Stimulated activated CD4-positive, alpha-beta T cell treated with anti-CD3 and anti-CD28 coated beads, Interleukin-12 subunit alpha, Interleukin-12 subunit beta, amount 100 ng/mL, for 4 hours (primary cell): Measurements from ENCODE around the gene LAMA2.
A peak's percentile ranks its signal among the peaks of the same experiment; 100 is the strongest.

ENCODE experiments used
- DNase-seq: peaks from one replicate; pipeline ENCODE4 v3.0.0-alpha.2; 2020

The LAMA2 gene

DNA sequence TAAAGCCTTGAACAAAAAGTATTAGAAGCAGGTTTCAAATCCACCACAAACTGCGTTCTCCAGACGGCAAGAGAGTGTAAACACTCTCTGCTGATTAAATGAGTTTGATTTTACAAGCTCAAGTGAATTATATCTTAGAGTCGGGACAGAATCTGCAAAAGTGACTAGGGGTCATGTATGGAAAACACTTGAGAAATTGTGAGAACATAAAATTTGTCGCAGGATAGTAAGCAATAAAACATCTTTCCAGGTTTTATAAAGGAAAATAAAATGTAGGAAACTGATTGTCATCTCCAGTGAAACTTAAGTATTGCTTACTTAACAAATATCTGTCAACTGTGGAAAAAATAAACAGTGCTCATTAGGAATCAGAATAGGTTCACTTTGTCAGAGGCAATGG, 452.9 kb downstream of the LAMA2 start:
- no peak for DNase-seq

DNA sequence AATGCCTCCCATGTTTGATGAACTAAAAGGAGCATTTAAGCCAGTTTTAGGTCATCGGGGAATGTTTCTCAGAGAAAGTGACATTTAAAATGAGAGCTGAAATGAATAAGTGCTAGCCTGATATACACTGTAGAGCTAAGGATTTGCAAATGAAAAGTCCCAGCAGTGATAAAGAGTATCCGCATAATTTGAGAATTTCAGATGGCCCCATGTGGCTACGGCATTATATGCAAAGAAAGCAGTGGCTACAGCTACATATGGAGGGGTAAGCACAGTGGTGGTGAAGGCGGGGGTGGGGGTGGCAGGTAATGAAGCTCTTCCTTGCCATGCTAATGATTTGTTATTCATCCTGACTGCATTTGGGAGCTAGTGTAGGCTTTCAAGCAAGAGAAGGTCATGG, 455.7 kb downstream of the LAMA2 start:
- DNase-seq = no peak

DNA sequence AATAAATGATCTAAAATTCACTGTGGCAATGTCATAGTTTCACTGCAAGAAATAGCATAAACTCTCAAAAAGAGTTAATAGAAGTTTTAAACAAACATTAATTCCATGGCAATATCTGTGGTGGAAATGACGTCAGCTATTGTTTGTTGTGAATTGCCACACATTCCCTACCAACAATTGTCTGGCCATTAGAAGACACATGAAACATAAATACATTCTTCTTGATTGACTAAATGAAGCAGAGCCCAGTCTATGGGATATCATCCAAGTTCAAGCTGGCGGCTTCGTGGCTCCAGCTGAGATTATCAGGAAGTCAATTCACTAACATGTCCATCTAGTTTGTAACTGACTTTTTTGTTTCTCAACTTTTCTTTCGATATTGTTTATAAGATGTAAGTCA, 458.0 kb downstream of the LAMA2 start:
- no peak for DNase-seq

DNA sequence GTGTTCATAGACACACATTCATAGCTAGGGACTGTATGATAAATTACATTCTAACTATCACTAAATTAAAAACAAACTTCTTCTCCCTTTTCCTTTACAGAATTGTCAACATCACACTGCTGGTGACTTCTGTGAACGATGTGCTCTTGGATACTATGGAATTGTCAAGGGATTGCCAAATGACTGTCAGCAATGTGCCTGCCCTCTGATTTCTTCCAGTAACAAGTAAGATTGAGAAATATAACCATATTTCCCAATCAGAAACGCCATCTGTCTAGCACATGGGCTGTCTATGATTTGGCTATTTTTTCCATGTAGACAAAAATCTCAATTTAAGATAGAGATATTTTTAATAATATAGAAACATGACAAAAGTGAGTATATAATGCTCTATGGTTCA, 459.3 kb downstream of the LAMA2 start:
- DNase-seq = no peak

DNA sequence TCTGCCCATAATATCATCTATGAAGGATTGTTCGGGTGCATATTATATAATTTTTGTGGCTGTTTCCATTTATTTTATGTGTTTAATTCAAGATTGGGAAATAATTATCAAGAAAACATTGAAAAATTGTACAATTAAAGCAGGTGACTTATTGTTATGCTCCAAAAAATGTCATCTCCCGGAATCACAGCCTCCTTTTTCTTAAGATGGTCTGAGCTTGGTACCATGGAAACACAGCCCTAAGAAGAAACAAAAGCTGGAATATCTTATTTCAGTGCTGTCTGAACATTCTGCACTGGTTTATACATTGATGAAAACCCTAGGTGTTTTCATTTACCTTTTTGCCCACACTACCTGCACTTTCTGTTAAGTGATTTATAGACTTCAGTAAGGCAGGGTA, 459.9 kb downstream of the LAMA2 start:
- no peak for DNase-seq

DNA sequence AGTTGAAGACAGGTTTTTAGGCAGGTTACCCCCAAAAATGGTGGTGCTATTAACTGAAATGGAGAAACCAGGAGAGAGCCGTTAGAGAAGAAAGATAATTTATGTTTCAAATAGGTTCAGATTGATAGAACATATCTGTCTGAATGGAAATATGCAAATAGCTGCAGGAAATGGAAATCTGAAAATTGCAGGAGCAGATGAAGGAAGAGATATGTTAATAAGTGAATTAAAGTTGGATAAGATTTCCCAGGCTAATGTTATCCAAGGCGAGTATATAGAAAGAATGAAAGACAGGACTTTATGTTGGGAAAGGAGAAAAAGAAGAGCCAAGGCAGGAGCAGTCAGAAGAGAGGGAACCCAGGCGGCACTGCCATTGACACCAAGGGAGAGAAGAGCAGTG, 461.4 kb downstream of the LAMA2 start:
- DNase-seq = no peak

DNA sequence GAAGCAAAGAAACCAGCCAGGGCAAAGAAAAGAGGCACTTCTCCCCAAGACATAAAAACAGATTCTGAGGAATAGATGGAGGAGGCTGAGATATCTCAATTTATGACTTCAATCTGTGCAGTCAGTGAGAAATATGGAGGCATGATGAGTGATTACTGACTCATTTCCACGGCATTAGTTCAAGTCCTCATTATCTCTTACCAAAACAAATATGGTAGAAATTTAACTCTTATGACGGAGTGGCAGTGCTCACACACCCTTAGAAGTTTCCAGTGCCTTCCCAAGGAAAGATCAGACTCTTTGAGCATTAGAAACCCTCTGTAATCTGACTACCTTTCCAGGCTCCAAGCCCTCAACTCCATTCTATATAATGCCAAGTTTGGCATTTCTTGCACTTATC, 463.0 kb downstream of the LAMA2 start:
- DNase-seq = no peak

DNA sequence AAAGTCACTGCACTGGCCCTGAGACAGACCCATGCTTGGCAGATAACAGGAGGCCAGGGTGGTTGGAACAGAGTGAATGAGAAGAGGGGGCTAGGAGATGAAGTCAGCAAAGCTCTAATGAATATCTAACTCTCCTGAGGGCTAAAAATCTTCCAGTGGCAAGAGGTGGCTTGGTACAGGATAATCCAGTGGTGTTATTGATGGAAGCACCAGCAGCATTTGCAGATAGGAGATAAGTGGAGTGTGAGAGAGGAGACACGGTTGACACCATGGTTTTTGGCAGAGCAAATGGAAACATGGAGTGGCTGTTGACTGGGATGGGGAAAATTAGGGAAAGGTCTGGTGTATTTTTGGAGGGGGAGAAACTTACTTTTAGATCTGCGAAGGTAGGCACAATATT, 464.0 kb downstream of the LAMA2 start:
- no peak for DNase-seq

DNA sequence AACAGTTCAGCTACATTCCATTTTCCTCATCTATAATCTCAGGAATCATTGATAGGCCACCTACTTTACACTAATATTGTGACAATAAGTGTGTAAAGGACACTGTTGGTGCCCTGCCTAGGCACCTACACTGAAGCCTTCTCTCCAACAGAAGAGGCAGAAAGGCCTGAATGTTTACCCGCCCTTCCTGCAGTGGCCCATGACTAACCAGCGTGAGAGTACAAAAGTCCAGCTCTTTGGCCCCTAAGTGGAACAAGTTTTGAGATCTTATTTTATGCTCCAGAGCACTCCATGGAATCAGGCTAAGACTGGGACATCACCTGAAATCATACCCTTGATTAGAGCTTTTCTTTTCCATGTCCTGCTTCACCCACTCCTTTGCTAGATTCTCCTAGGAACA, 467.3 kb downstream of the LAMA2 start:
- DNase-seq = no peak

DNA sequence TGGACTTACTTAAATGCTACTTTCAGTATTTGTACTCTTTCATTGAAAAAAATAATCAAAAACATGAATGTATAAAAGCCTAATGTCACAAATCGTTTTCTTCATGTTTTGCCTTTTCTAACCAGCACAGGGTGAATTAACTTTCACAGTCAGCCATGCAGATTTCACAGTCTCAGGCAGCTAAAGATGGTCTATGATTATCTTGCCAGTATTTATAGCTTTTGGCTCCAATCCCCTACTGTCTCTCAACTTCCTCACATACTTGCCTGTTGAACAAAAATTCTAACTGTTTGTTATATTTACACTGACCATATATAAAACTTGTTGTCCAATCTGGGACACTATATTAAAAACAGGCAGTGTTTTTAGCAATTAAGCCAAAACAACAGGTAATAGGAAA, 468.9 kb downstream of the LAMA2 start:
- no peak for DNase-seq

DNA sequence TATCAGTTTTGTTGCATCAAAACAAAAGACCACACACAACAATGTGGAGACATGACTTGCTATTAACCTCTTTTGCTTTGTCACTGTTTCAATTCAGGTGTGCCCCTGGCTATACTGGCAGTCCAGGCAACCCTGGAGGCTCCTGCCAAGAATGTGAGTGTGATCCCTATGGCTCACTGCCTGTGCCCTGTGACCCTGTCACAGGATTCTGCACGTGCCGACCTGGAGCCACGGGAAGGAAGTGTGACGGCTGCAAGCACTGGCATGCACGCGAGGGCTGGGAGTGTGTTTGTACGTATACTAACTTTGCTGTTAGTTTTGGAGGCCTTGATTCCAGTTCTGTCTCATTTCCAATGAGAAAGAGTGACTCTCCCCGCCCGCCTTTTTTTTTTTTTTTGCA, 470.1 kb downstream of the LAMA2 start:
- no peak for DNase-seq

DNA sequence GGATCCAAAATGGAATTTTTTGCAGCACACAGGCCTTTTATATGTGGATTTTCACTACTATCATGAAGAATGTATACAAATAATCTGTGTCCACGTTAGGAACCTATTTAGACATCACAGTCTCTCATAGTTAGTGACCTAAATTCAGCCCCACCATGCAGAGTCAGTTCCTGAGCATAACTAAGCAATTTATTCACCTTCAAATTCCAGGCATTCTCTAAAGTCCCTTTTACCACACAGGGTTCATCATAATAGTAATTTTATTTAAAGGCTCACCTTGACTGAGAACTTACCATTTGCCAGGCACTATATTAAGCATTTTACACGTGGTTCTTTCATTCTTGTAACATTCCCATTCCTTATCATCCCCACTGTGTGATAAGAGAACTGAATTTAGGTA, 473.2 kb downstream of the LAMA2 start:
- no peak for DNase-seq

DNA sequence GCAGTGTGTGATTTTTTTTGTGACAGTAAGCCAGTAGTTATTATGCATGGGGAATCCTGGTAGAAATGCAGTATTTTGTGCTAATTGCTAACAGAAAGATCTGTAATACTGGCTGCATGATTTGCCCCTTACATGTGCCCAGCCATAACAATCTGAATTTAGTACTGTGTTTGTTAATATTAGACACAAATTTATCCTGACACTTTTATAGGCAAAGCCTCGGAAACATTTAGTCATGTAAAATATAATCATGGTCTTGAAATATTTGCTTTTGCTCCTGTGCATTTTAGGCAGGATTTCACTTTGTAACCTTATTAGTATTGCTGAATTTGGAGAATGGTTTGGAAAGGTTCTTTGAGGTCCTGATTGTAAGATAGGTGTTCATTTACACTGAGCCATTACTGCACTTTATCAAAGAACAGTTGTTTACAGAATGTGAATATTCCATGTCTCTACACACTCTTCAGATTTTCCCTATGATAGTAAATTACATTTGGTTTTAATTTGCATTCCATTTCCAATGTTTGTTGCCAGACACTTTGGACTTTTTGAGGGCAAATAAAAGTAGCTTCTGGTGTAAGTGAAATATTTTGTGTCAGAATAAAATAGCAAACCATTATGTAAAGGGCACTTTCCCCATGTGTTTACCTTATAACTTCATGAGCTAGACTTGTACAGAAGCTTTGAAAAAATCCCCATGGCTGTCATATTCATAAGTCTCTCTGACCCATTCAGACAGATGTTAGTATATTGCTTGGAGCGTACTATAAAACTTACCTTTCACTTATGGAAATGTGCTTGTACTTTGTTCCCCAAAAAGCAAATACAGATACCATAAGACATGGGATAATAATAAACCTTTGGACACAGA, 477.1 kb downstream of the LAMA2 start:
- DNase-seq = no peak

DNA sequence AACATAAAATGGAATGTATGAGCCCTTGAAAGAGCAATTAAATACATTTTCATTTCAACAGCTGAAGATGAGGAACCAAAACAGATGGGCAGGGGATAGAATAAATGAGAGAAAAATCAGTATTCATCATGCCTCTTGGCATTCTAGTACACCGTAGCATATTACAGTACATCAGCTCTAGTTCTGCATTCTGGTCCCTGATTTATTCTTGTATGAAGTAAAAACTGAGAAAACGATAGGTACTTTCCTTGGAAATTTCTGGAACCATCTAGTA, 477.7 kb downstream of the LAMA2 start:
- DNase-seq = no peak

DNA sequence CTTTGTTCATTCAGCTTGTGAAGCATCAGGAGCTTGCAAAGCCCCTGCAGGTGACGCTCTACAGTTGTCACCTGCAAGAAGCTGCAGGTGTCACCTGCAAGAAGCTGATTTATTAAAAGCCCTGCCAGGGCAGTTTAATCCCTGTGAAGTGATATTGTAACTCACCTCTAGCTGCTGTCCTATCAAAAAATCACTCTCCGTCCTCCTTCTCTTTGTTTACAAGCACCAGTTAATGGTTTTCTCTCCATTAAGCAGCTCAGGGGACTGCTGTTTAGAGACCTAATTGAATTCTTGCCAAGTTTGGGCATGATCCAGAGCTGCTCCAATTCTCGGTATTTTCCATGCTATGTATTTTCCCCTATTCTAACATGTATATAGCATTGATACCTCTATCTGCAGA, 481.1 kb downstream of the LAMA2 start:
- no peak for DNase-seq

DNA sequence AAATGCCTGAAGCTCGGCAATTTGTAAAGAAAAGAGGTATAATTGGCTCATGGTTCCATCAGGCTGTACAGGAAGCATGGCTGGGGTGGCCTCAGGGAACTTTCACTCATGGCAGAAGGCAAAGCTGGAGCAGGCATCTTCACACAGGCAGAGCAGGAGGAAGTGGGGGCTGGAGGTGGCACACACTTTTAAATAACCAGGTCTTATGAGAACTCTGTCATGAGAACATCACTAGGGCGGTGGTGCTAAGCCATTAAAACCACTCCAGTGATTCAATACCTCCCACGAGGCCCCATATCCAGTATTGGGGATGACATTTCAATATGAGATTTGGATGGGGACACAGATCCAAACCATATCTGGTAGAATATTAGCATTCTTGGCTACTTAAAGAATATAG, 481.8 kb downstream of the LAMA2 start:
- DNase-seq = no peak

DNA sequence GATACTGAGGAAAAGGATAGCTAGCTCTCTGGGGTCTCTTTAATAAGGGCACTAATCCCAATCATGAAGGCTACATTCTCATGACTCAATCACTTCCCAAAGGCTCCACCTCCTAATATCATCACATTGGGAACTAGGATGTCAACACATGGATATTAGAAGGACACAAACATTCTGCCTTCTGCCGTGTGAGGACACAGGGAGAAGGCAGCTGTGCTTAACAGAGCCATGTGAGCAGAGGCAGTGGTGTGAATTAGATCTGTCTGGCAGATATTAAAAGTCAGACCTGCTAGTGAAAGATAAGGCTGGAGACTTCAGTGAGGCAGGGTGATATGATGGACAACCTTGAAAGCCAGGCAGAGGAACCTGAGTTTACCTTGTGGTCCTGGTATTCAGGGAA, 485.1 kb downstream of the LAMA2 start:
- DNase-seq = no peak

DNA sequence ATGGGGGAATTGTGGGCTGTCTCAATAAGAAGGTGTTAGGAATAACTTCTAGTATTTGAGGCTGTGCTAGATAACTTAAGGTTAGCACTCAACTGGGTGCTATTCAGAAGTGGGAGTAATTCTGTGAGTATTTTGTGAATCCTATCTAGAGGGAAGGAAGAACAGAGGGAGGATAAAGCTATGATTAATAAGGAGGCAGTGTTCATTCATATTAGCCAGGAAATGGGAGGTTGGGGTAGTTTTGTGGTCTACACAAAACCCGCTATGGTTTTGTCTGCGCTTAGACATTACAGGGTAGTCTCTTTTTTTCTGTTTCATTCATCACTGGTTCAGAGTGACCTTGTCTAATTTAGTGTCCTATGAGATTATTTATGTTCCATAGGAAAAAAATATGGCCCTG, 486.0 kb downstream of the LAMA2 start:
- no peak for DNase-seq

DNA sequence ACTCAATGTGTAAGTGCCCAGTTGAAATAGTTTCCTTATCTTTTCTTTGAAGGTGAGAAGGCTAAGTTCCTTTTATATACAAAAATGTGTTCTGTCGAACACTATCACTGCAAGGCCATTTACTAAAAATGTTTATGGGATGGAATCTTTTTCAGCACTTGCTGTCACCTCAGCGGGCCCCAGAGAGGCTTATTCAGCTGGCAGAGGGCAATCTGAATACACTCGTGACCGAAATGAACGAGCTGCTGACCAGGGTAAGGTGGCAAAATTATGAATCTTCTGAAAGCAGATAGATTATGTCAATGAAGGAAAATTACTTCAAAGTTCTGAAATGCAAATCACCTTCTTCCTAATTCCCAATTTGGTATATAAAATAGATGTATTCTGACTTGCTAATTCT, 486.8 kb downstream of the LAMA2 start:
- DNase-seq = no peak

DNA sequence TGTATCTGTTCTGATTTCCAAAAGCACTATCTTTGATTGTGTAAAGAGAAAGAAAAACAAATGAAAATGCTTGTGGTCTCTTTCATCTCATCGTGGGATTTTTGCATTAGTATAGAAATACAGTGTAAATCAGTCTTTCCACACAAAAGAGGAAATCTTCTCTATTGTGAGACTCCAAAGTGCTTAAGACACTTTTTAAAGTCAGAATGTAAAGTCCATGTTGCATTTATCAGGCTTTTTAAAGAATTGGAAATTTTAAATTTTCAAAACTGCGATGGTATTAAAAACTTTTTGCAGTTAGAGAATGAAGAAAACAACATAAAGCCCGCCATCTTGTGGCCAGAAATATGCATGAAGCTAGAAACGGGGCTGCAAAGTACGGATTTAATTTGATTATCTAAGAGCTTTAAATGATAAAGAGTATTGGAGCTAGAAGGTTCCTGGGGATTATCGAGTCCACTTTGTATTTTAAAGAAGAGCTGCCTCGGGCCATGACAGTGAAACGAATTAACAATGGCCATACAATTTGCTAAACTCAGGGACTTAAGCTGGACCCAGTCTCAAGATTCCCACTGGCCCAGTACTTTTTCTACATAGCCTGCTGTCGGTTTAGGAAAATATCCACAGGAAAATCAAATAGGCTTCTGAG, 487.5 kb downstream of the LAMA2 start:
- DNase-seq = peak; percentile 33

DNA sequence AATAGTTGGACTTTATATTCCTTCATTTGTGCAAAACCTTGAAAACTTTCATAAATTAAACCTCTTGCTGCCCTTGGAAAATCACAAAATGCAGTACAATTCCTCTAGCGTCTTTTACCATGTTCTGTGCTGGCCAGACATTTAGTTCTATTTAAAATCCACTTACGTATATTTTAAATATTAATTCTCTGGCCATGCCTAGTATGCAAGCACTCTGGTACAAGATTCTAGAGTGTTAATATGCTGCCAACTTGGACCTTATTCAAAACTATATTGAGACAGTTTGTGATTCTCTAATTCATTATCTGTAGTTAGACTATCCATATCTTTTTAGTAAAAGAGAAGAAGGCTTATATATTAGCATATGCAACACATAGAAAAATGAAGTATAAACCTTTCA, 498.9 kb downstream of the LAMA2 start:
- no peak for DNase-seq

DNA sequence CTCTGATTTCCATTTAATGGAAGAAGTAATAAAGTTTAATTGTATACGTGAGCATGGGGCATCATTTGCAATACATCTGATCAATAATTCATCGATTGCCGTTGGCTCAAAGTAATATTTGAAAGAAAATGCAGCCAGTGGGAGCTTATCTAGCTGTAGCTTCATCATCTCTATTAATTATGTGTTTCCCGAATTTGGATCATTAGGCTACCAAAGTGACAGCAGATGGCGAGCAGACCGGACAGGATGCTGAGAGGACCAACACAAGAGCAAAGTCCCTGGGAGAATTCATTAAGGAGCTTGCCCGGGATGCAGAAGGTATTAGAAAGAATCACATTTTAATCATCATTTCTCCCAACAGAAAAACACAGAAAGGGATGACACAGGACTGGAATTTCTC, 500.0 kb downstream of the LAMA2 start:
- no peak for DNase-seq

DNA sequence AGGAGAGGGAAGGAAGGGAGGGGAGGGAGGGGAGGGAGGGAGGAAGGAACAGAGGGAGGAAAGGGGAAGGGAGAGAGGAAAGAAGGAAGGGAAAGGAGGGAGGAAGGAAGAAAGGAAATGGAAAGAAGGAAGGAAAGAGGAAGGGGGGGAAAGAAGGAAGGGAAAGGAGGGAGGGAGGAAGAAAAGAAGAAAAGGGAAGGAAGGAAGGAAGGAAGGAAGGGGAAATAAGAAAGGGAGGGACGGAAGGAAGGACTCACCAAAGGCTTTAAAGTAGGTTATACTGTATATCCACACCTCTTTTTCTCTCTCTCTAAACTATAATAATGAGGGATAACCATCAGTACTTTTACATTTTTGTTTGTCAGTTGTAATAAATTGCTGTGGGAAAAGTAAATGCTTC, 502.2 kb downstream of the LAMA2 start:
- DNase-seq = no peak

DNA sequence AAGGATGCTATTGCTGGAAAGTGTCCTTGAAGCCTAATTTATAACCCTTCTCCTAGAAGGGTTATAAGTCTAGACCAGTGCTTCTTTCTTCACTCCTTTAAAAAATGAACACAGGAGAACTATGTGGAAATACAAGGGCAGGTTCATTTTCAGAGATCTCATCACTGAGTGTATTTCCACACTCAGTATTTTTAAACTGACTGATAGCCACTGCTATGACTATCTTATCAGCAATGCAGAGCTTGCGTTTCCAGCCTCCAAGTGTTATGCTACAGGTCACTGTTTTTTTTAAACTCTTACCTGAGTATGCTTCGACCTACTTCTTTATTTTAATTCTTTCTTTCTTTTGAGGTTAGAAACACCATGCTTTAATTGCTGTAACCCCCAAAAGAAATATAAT, 508.0 kb downstream of the LAMA2 start:
- no peak for DNase-seq

DNA sequence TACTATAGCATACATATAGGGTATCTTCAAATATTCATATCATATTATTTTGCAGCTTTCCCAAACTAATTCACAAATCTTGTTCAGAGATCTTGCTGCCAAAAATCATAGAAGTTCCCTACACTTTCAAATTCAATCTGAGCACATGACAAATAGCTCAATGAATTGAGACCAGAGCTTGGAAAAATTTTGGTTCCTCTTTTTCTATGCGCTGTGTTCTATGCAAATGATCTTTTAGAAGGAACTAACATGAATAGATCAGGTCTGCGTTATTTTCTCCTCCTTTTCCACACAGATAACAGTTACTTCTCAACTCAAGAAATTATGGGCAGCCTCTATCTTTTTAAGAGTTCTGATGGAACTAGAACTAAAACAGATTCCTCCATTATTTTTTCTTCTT, 510.7 kb downstream of the LAMA2 start:
- DNase-seq = no peak
